ENCODE results near the gene CFAP251. TPM values are rescaled to one million over a fixed set of nuclear protein-coding genes. Genes with fewer than 3 reads are reported as not detected.

CFAP251 gene
- total RNA-seq, 1 experiment from 2014 or later, result 0.81 TPM

DNA sequence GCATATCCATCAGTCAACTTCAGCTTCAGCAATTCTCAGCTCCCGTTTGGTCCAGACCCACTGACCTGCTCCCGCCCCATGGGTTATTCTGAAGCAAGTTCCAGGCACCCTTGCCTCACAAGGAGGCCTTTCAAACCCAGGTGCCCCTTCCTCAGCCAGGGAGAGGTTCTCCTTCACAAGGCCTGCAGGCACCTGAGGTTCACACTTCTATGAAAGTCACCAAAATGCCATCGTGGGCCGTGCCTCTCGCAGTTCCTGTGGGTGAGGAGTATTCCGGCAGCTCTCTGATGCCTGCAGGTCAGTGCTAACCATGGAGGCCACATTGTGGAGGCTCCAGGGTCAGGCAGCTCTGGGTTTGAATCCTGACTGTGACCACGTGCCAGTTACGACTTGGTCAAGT, 63.1 kb downstream of the CFAP251 start:
- H3K27ac Mint-ChIP-seq, result 0 out of 7 replicates have a peak overlapping the region, but pooled peaks of 1 of the 3 experiments have one; percentile 40
- H3K4me1 Mint-ChIP-seq, result peaks cover 5 to 7% of the 10 kb centered on the region in 2 experiments
- Histone ChIP-seq H3K27me3 (ENCODE audit: insufficient read depth, low read length) (no peaks in the 10 kb centered on the region), H2BK5ac (ENCODE audit: insufficient read length, low read length) (no peak overlapping the region), H3K56ac (ENCODE audit: insufficient read length, low read depth, low read length) (no peak overlapping the region), H3K4me1 (ENCODE audit: insufficient read depth, low read length) (no peaks in the 10 kb centered on the region; the same call in 1 of the 2 replicates), H2BK20ac (ENCODE audit: low read depth, low read length, poor library complexity, severe bottlenecking) (no peak overlapping the region), H3K9me3 (ENCODE audit: control insufficient read depth, low read depth, low read length) (no peaks in the 10 kb centered on the region), H3K9ac (ENCODE audit: extremely low read depth, insufficient read length, low read length) (no peak overlapping the region), H3K23ac (ENCODE audit: insufficient read length, low read depth, low read length) (no peak overlapping the region), H4K8ac (replicated peaks; ENCODE audit: insufficient read length, low read depth, low read length) (no peak overlapping the region), H4K5ac (ENCODE audit: insufficient read length, low read depth, low read length) (no peak overlapping the region), H2AFZ (ENCODE audit: low read length) (no peak overlapping the region), H3K79me2 (ENCODE audit: insufficient read depth, low read length) (no peaks in the 10 kb centered on the region), H4K91ac (ENCODE audit: insufficient read length, low read depth, low read length) (no peak overlapping the region), H3K27ac (ENCODE audit: insufficient read length, low read depth, low read length) (no peak overlapping the region), H2BK120ac (ENCODE audit: low read depth, low read length, poor library complexity, severe bottlenecking) (no peak overlapping the region), H2BK12ac (ENCODE audit: insufficient read length, low read depth, low read length) (no peak overlapping the region), H3K79me1 (ENCODE audit: insufficient read depth, low read depth, low read length, poor library complexity, severe bottlenecking) (no peaks in the 10 kb centered on the region), H3K4me2 (ENCODE audit: insufficient read depth, insufficient read length, low read length) (no peak overlapping the region), H2AK5ac (ENCODE audit: insufficient read length, low read length) (no peak overlapping the region), H3K23me2 (ENCODE audit: insufficient read length, low read depth, low read length, poor library complexity, severe bottlenecking) (no peaks in the 10 kb centered on the region), H2BK15ac (ENCODE audit: low read depth, low read length) (no peak overlapping the region), H4K20me1 (ENCODE audit: control insufficient read depth, insufficient read depth, insufficient read length) (no peaks in the 10 kb centered on the region), H3T11ph (ENCODE audit: low read length) (no peak overlapping the region), H3K4ac (ENCODE audit: low read depth, low read length) (no peak overlapping the region), H3K14ac (ENCODE audit: insufficient read depth, low read length) (no peak overlapping the region), H3K18ac (ENCODE audit: insufficient read length, low read depth, low read length) (no peak overlapping the region)
- no peak for DNase-seq
- no CpG with 5 or more reads among the region's 8 CpGs for WGBS (ENCODE audit: extremely low coverage, insufficient read length, low lambda C conversion rate)
- H3K27me3 Mint-ChIP-seq (ENCODE audit: low read depth), result no peaks in the 10 kb centered on the region
- no peaks in the 10 kb centered on the region for H3K36me3 Mint-ChIP-seq (ENCODE audit: insufficient read depth in 1 of 3, low read depth in 3 of 3)
- no peak overlapping the region for H3K4me3 Mint-ChIP-seq
- H3K9me3 Mint-ChIP-seq, result no peaks in the 10 kb centered on the region
- TF ChIP-seq, protein P1, sequence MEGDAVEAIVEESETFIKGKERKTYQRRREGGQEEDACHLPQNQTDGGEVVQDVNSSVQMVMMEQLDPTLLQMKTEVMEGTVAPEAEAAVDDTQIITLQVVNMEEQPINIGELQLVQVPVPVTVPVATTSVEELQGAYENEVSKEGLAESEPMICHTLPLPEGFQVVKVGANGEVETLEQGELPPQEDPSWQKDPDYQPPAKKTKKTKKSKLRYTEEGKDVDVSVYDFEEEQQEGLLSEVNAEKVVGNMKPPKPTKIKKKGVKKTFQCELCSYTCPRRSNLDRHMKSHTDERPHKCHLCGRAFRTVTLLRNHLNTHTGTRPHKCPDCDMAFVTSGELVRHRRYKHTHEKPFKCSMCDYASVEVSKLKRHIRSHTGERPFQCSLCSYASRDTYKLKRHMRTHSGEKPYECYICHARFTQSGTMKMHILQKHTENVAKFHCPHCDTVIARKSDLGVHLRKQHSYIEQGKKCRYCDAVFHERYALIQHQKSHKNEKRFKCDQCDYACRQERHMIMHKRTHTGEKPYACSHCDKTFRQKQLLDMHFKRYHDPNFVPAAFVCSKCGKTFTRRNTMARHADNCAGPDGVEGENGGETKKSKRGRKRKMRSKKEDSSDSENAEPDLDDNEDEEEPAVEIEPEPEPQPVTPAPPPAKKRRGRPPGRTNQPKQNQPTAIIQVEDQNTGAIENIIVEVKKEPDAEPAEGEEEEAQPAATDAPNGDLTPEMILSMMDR (conservative IDR thresholded peaks at IDR 0.05), result no peak

Measured in H9 (cell line).